ENCODE measurements around the gene MYB. TPM values are rescaled to one million over a fixed set of nuclear protein-coding genes. Genes with fewer than 3 reads are reported as not detected.
"Not testable (repeated sequence)": the region's sequence is repeated elsewhere in the genome, so short reads cannot be mapped to it uniquely, and the experiment has no call there.

The MYB gene
- total RNA-seq, 1 donor from 2014 or later: 0.89 TPM

- no peak for DNase-seq (ENCODE audit: low spot score)
These were observed 41.5 kb downstream of the MYB start for GRCh38 chr6:135222623-135223022.

- DNase-seq (ENCODE audit: low spot score): no peak
These were observed 43.0 kb downstream of the MYB start for GRCh38 chr6:135224037-135224647.

- DNase-seq (ENCODE audit: low spot score): no peak
These were observed 44.8 kb downstream of the MYB start for GRCh38 chr6:135225911-135226310.

- DNase-seq (ENCODE audit: low spot score): no peak
These were observed 45.4 kb downstream of the MYB start for GRCh38 chr6:135226537-135226936.

- no peak for DNase-seq (ENCODE audit: low spot score)
These were observed 46.2 kb downstream of the MYB start for GRCh38 chr6:135227349-135227748.

- no peak for DNase-seq (ENCODE audit: low spot score)
These were observed 46.6 kb downstream of the MYB start for GRCh38 chr6:135227758-135228157.

GRCh38 chr6:135228486-135228885 lies 47.4 kb downstream of the MYB start:
- no peak for DNase-seq (ENCODE audit: low spot score)

GRCh38 chr6:135229996-135230395 lies 48.9 kb downstream of the MYB start:
- no peak for DNase-seq (ENCODE audit: low spot score)

GRCh38 chr6:135230711-135231468 lies 49.8 kb downstream of the MYB start:
- DNase-seq (ENCODE audit: low spot score): no peak

GRCh38 chr6:135231469-135231844 lies 50.3 kb downstream of the MYB start:
- no peak for DNase-seq (ENCODE audit: low spot score)

- no peak for DNase-seq (ENCODE audit: low spot score)
These were observed 52.8 kb downstream of the MYB start for GRCh38 chr6:135233686-135234491.

GRCh38 chr6:135234492-135234780 lies 53.3 kb downstream of the MYB start:
- no peak for DNase-seq (ENCODE audit: low spot score)

- no peak for DNase-seq (ENCODE audit: low spot score)
These were observed 54.6 kb downstream of the MYB start for GRCh38 chr6:135235716-135236115.

GRCh38 chr6:135236319-135236718 lies 55.2 kb downstream of the MYB start:
- no peak for DNase-seq (ENCODE audit: low spot score)

- no peak for DNase-seq (ENCODE audit: low spot score)
These were observed 55.6 kb downstream of the MYB start for GRCh38 chr6:135236732-135237131.

- no peak for DNase-seq (ENCODE audit: low spot score)
These were observed 59.6 kb downstream of the MYB start for GRCh38 chr6:135240711-135241110.

- DNase-seq (ENCODE audit: low spot score): no peak
These were observed 63.0 kb downstream of the MYB start for GRCh38 chr6:135243871-135244796.

- no peak for DNase-seq (ENCODE audit: low spot score)
These were observed 63.7 kb downstream of the MYB start for GRCh38 chr6:135244805-135245204.

GRCh38 chr6:135246412-135247012 lies 65.4 kb downstream of the MYB start:
- DNase-seq (ENCODE audit: low spot score): not testable (repeated sequence)

GRCh38 chr6:135250234-135250633 lies 69.1 kb downstream of the MYB start:
- DNase-seq (ENCODE audit: low spot score): no peak

- no peak for DNase-seq (ENCODE audit: low spot score)
These were observed 69.8 kb downstream of the MYB start for GRCh38 chr6:135250751-135251497.
